RWPE2 (cell line): Measurements from ENCODE around the gene CEBPA.

ENCODE experiments used
- ATAC-seq: fragments of 200-7000 bp; cut with Tn5 transposase; 3 replicates; pipeline ENCODE4 v1.9.1; 2021; ENCODE audit warnings: low read depth
- DNase-seq: peaks from one replicate; pipeline ENCODE4 v3.0.0-alpha.2; 2020; ENCODE audit warnings: low spot score
- H3K27ac ChIP-seq: fragments of 450-650 bp; 2 replicates; pipeline ENCODE4 v1.5.1; 2017; ENCODE audit warnings: mild to moderate bottlenecking; ENCODE audit not compliant: poor library complexity, severe bottlenecking
- H3K27me3 ChIP-seq: fragments of 250-450 bp; sonication (Bioruptor Pico); 2 replicates; pipeline ENCODE4 v1.5.1; 2021; ENCODE audit warnings: mild to moderate bottlenecking, moderate library complexity; ENCODE audit not compliant: insufficient read depth, poor library complexity, severe bottlenecking
- H3K36me3 ChIP-seq: fragments of 250-450 bp; sonication (Bioruptor Pico); 2 replicates; pipeline ENCODE4 v1.5.1; 2020; ENCODE audit warnings: low read depth, mild to moderate bottlenecking, moderate library complexity
- H3K4me1 ChIP-seq: fragments of 250-450 bp; sonication (Bioruptor Pico); 2 replicates; pipeline ENCODE4 v1.5.1; 2021; ENCODE audit warnings: mild to moderate bottlenecking, moderate library complexity; ENCODE audit not compliant: insufficient read depth, poor library complexity, severe bottlenecking
- H3K4me3 ChIP-seq: fragments of 250-450 bp; sonication (Bioruptor Pico); 2 replicates; pipeline ENCODE4 v1.5.1; 2021; ENCODE audit warnings: mild to moderate bottlenecking, moderate library complexity; ENCODE audit not compliant: severe bottlenecking
- H3K9me3 ChIP-seq: fragments of 250-450 bp; sonication (Bioruptor Pico); 2 replicates; pipeline ENCODE4 v1.5.1; 2021; ENCODE audit warnings: mild to moderate bottlenecking, moderate library complexity; ENCODE audit not compliant: severe bottlenecking
- TF ChIP-seq, protein P1 (sequence below): fragments of 450-650 bp; IDR thresholded peaks from one replicate; pipeline ENCODE4 v1.5.1; 2017; ENCODE audit warnings: mild to moderate bottlenecking, moderate library complexity; ENCODE audit not compliant: poor library complexity, severe bottlenecking

CEBPA gene

GRCh38 chr19:33302175-33302973, at the start of gene CEBPA:
TSS of gene CEBPA (minus strand) at chr19:33302534. CDS start at chr19:33302414, 120 bp downstream.
- Histone ChIP-seq H3K27me3 (peaks cover 18% of the 10 kb centered on the region), H3K36me3 (no peaks in the 10 kb centered on the region), H3K4me1 (peaks cover 22% of the 10 kb centered on the region), H3K9me3 (no peaks in the 10 kb centered on the region), H3K4me3 (peak within 1 kb of the TSS; percentile 59), H3K27ac (peak within 1 kb of the TSS; percentile 5)
- ATAC-seq (peak; percentile 81), DNase-seq (peak; percentile 70)
- TF ChIP-seq, protein P1, sequence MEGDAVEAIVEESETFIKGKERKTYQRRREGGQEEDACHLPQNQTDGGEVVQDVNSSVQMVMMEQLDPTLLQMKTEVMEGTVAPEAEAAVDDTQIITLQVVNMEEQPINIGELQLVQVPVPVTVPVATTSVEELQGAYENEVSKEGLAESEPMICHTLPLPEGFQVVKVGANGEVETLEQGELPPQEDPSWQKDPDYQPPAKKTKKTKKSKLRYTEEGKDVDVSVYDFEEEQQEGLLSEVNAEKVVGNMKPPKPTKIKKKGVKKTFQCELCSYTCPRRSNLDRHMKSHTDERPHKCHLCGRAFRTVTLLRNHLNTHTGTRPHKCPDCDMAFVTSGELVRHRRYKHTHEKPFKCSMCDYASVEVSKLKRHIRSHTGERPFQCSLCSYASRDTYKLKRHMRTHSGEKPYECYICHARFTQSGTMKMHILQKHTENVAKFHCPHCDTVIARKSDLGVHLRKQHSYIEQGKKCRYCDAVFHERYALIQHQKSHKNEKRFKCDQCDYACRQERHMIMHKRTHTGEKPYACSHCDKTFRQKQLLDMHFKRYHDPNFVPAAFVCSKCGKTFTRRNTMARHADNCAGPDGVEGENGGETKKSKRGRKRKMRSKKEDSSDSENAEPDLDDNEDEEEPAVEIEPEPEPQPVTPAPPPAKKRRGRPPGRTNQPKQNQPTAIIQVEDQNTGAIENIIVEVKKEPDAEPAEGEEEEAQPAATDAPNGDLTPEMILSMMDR: peak; percentile 87

- Histone ChIP-seq H3K9me3 (no peaks in the 10 kb centered on the region), H3K27ac (peak overlapping the region; percentile 12), H3K36me3 (no peaks in the 10 kb centered on the region), H3K4me1 (peaks cover 10% of the 10 kb centered on the region), H3K4me3 (no peak overlapping the region), H3K27me3 (no peaks in the 10 kb centered on the region)
- TF ChIP-seq, protein P1: no peak
- ATAC-seq (peak; percentile 92), DNase-seq (peak; percentile 87)
Observed at GRCh38 chr19:33350538-33351309, 48.4 kb upstream of the CEBPA start.

DNA sequence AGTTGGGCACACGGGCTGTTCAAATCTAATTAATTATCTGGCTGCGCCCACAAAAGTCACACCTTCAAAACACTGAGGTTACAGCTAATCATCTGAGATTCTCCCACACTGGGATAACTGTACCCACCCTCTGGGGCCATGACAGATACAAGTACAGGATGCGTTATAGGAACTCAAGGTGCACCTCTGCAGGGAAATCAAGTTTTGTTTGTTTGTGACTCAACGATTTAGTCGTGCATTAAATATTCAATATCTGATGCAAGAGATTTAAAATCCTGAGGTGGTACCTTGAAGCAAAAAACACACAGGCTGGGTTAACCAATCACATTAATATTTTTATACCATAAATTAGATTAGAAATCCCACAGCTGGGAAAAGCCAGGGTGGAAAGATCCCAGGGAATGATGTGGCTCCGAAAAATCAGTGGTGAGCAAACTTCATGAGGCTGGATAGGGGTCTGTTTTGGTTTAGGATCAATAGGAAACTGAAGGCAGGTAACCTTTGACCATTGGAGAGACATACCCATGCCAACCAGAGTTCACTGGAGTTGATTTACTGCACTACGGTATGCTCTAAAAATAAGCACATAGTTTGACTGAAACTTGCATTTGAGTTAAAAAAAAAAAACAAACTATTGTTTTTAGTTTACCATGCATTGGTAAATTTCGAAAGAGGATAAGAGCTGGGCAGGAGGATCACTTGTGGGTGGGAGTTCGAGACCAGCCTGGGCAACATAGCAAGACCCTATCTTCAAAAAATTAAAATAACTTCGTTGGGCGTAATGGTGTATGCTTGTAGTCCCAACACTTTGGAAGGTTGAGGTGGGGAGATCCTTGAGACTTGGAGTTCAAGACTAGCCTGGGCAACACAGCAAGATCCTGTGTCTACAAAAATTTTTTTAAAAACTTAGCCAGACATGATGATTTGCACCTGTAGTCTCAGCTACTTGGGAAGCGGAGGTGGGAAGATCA, 47.3 kb upstream of the CEBPA start:
- H3K4me3 ChIP-seq: no peak overlapping the region
- H3K9me3 ChIP-seq: no peaks in the 10 kb centered on the region
- DNase-seq (no peak), ATAC-seq (no peak)
- peaks cover 10% of the 10 kb centered on the region for H3K4me1 ChIP-seq
- TF ChIP-seq, protein P1: no peak
- peak overlapping the region; percentile 12 for H3K27ac ChIP-seq
- no peaks in the 10 kb centered on the region for H3K27me3 ChIP-seq
- H3K36me3 ChIP-seq: no peaks in the 10 kb centered on the region

DNA sequence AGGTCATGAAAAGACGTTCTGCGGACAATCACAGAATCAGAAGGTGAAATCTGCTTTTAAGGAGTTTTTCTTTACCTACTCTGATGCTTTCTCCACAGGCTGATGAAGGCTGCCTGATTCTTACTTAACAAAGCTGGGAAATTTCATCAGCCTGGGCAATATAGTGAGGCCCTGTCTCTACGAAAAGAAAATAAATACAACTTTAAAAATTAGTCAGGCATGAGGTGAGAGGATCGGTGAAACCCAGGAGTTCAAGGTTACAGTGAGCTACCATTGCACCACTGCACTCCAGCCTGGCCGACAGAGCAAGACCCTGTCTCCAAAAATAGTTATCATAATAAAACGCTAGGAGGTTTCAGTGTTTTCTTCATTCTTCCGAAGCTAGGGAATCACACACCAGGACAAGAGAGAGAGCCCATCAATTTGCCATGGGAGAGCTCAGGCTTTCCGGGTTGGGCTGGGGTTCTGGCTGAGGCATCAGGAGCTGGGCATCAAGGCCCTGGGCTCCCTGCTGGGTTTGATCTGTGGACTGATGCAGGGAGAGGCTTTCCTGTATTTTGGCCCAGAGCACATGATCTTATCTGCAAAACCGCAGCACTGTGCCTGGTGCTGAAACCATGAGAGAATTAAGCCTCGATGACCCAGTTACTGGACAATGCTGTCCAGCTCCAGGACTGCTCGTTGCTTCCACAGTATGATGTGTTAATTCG, 46.1 kb upstream of the CEBPA start:
- no peaks in the 10 kb centered on the region for H3K9me3 ChIP-seq
- ATAC-seq (no peak), DNase-seq (no peak)

More for the DNA sequence above, 46.1 kb upstream of the CEBPA start:
- H3K4me1 ChIP-seq: peaks cover 10% of the 10 kb centered on the region
- TF ChIP-seq, protein P1: no peak
- no peak overlapping the region for H3K4me3 ChIP-seq
- H3K27ac ChIP-seq: no peak overlapping the region
- H3K27me3 ChIP-seq: no peaks in the 10 kb centered on the region
- no peaks in the 10 kb centered on the region for H3K36me3 ChIP-seq
